K562 (cell line): ENCODE measurements around the gene PLP2. TPM values are rescaled to one million over a fixed set of nuclear protein-coding genes. Genes with fewer than 3 reads are reported as not detected.

Experiments used
- ATAC-seq: fragments of 200-7000 bp; cut with Tn5 transposase; 3 replicates; pipeline ENCODE4 v1.9.1; 2020; ENCODE audit warnings: moderate library complexity
- BruUV-seq: library from RNA; stranded (reverse); fragments of 400-500 nt; replicated peaks from 2 replicates; lab custom pipeline; 2021; lab: Mats Ljungman, UMichigan
- CTCF ChIA-PET: fragments of 300-600 bp; formaldehyde crosslinking; extraction: SDS; loops from one replicate; lab custom pipeline; 2021; ENCODE audit warnings: low intra/inter-chr PET ratio; lab: Yijun Ruan, JAX
- POLR2A ChIA-PET: fragments of 300-600, 350-650 bp; sonication (Branson Sonifier 250); formaldehyde crosslinking; extraction: SDS; loops from one replicate; lab custom pipeline; 2021; ENCODE audit warnings: antibody characterized with exemption, inconsistent platforms; lab: Yijun Ruan, JAX
- DNase-seq, 4 experiments: peaks; one replicate each; pipeline versions ENCODE4 v3.0.0 to v3.0.0-alpha.2; 2011 to 2018; ENCODE audit warnings: low spot score in 3 of 4, mixed read lengths in 3 of 4; ENCODE audit errors: extremely low read depth in 1 of 4
- FAIRE-seq: peaks from 2 replicates; lab custom pipeline; 2011; peaks lifted over from hg19 to GRCh38; lab: Jason Lieb, UNC
- H2AFZ ChIP-seq: 2 replicates; pipeline ENCODE4 v1.6.0; 2011; ENCODE audit warnings: low read depth, low read length, control low read depth, inconsistent platforms
- H3K27ac ChIP-seq: fragments of 200-600 bp; 3 replicates; pipeline ENCODE4 v1.8.0; 2011; ENCODE audit warnings: low read depth, mild to moderate bottlenecking, control low read depth, inconsistent platforms, low read length, moderate library complexity, mixed read lengths; ENCODE audit errors: extremely low read depth
- H3K27me3 ChIP-seq, 2 experiments: fragments of 300-600 bp in 1 of 2; 2 replicates in 1 of 2; 3 replicates in 1 of 2; pipeline versions ENCODE4 v1.6.0 to v1.8.0; 2011; ENCODE audit warnings: inconsistent platforms in 2 of 2, low read length in 2 of 2, mild to moderate bottlenecking in 1 of 2, mixed read lengths in 1 of 2, moderate library complexity in 1 of 2; ENCODE audit not compliant: control insufficient read depth in 2 of 2, insufficient read depth in 2 of 2
- H3K36me3 ChIP-seq: fragments of 300-600 bp; 3 replicates; pipeline ENCODE4 v1.8.0; 2011; ENCODE audit warnings: mild to moderate bottlenecking, low read length, inconsistent platforms; ENCODE audit not compliant: control insufficient read depth, insufficient read depth
- H3K4me1 ChIP-seq, 2 experiments: fragments of 200-600 bp in 1 of 2; replicated peaks in 1 of 2; 2 replicates in 1 of 2; 3 replicates in 1 of 2; pipeline versions ENCODE4 v1.5.1 to v1.8.0; 2011; ENCODE audit warnings: inconsistent platforms in 2 of 2, low read length in 2 of 2, mild to moderate bottlenecking in 1 of 2, mixed read lengths in 1 of 2, moderate library complexity in 1 of 2; ENCODE audit not compliant: control insufficient read depth in 2 of 2, insufficient read depth in 2 of 2
- H3K4me2 ChIP-seq: 2 replicates; pipeline ENCODE4 v1.6.1; 2011; ENCODE audit warnings: low read length, control low read depth, inconsistent platforms, mixed read lengths; ENCODE audit not compliant: insufficient read depth
- H3K4me3 ChIP-seq: fragments of 200-600 bp; sonication (generic), shearing (Covaris generic); 2 replicates; pipeline ENCODE4 v1.5.1; 2016; ENCODE audit warnings: control low read depth, inconsistent platforms
- H3K79me2 ChIP-seq: fragments of 200-600 bp; 3 replicates; pipeline ENCODE4 v1.8.0; 2011; ENCODE audit warnings: low read length, inconsistent platforms; ENCODE audit not compliant: control insufficient read depth, insufficient read depth
- H3K9ac ChIP-seq, 2 experiments: 2 replicates each; pipeline versions ENCODE4 v1.6.0 to v1.6.1; 2011; ENCODE audit warnings: low read depth in 2 of 2, low read length in 2 of 2, control low read depth in 1 of 2, inconsistent platforms in 1 of 2, mild to moderate bottlenecking in 1 of 2, mixed read lengths in 1 of 2; ENCODE audit not compliant: insufficient read depth in 1 of 2
- H3K9me1 ChIP-seq: one replicate; pipeline ENCODE4 v1.6.0; 2011; ENCODE audit warnings: inconsistent platforms, mild to moderate bottlenecking, low read length, moderate library complexity; ENCODE audit not compliant: control insufficient read depth, insufficient read depth
- H3K9me3 ChIP-seq: replicated peaks from 2 replicates; pipeline ENCODE4 v1.5.1; 2011; ENCODE audit warnings: low read depth, low read length, inconsistent platforms; ENCODE audit not compliant: control insufficient read depth, insufficient read depth
- H4K20me1 ChIP-seq: replicated peaks from 2 replicates; pipeline ENCODE4 v1.6.1; 2011; ENCODE audit warnings: low read length, inconsistent platforms, mixed read lengths; ENCODE audit not compliant: control insufficient read depth, insufficient read depth
- BCLAF1 ChIP-seq, 2 experiments: fragments of 450-650 bp in 1 of 2; IDR thresholded peaks; 2 replicates each; pipeline ENCODE4 v1.6.1; 2011 to 2017; ENCODE audit warnings: low read depth in 2 of 2, antibody characterized with exemption in 1 of 2, borderline replicate concordance in 1 of 2, low read length in 1 of 2, mild to moderate bottlenecking in 1 of 2, mixed read lengths in 1 of 2; ENCODE audit not compliant: control insufficient read depth in 1 of 2
- BRF1 ChIP-seq: IDR thresholded peaks from 3 replicates; pipeline ENCODE4 v1.6.1; 2011; ENCODE audit warnings: borderline replicate concordance, mild to moderate bottlenecking; ENCODE audit not compliant: insufficient read length; ENCODE audit errors: extremely low read depth
- ESRRB ChIP-seq: fragments of 250-450 bp; sonication (Bioruptor Pico); IDR thresholded peaks from 2 replicates; pipeline ENCODE4 v1.5.0; 2020; ENCODE audit warnings: mild to moderate bottlenecking, moderate library complexity, borderline replicate concordance
- PHF21A ChIP-seq: fragments of 450-650 bp; IDR thresholded peaks from 2 replicates; pipeline ENCODE4 v1.6.1; 2017; ENCODE audit warnings: low read depth, borderline replicate concordance
- RB1 ChIP-seq: fragments of 450-650 bp; IDR thresholded peaks from 2 replicates; pipeline ENCODE4 v1.6.1; 2017; ENCODE audit warnings: low read depth, mild to moderate bottlenecking
- RBFOX2 ChIP-seq: fragments of 200-400 bp; formaldehyde crosslinking; IDR thresholded peaks from 2 replicates; pipeline ENCODE4 v1.6.1; 2017; ENCODE audit warnings: low read depth, mild to moderate bottlenecking, low read length, moderate library complexity
- WGBS: fragments of 100-300 bp; shearing (Covaris generic); methylation state at CpG from one replicate; pipeline ENCODE4 v1.1.6; 2016; ENCODE audit warnings: low coverage, mixed read lengths; ENCODE audit not compliant: insufficient coverage; ENCODE audit errors: missing lambda C conversion rate; 5-methylcytosine and 5-hydroxymethylcytosine counted together
- in situ Hi-C: fragments of 300-500 bp; cut with MboI; formaldehyde crosslinking; loops from 4 replicates; pipeline ENCODE4 v1.15.0; 2018; ENCODE audit warnings: inconsistent platforms, mixed read lengths
- intact Hi-C: fragments of 100-400 bp; cut with micrococcal nuclease; formaldehyde crosslinking; loops from 2 replicates; pipeline ENCODE4 v1.14.2; 2022
- polyA plus RNA-seq, 8 experiments: library from polyadenylated mRNA; depleted of rRNA in 4 of 8; stranded (reverse) in 5 of 8; unstranded in 3 of 8; fragments of >200 nt; fragmentation: Nextera tagmentation in 2 of 8; fragmentation: Illumina TruSeq in 1 of 8; extraction: Ambion mirVana in 2 of 8; extraction: Trizol in 1 of 8; gene quantifications; 2 replicates each; pipeline versions ENCODE4 v1.2.1 to v1.2.3, GENCODE V29; 2011 to 2014; ENCODE audit warnings: inconsistent platforms in 1 of 8, missing spikeins in 1 of 8
- total RNA-seq, 7 experiments: library from RNA; depleted of rRNA in 6 of 7; stranded (reverse); fragments of >200 nt in 6 of 7; fragmentation: Illumina TruSeq in 2 of 7; extraction: Trizol in 2 of 7; gene quantifications; 2 replicates each; pipeline versions ENCODE4 v1.2.1 to v1.2.3, GENCODE V29; 2011 to 2021; ENCODE audit warnings: low replicate concordance in 1 of 7

Gene PLP2
- total and polyA plus RNA-seq, 9 of the 15 experiments (the other 6 are each of a cell fraction or from before 2014, with no cell fraction given): 34.7 to 236 (median 112) TPM

- H3K4me1 ChIP-seq: peaks cover 5 to 9% of the 10 kb centered on the region in 2 experiments; a peak in 3 of 5 replicates
- no peaks in the 10 kb centered on the region for H3K9me1 ChIP-seq
- peaks cover 49% of the 10 kb centered on the region for H3K36me3 ChIP-seq
- FAIRE-seq (peak; percentile 70), ATAC-seq (peak; percentile 55), DNase-seq (peak in 2 of 4 experiments; percentile 16 to 41)
- CTCF ChIA-PET: no interaction called here
- no peaks in the 10 kb centered on the region for H4K20me1 ChIP-seq
- peak; percentile 20; the same call in 1 of the 2 replicates for TF ChIP-seq RBFOX2
- no peak for TF ChIP-seq BRF1
- TF ChIP-seq PHF21A: no peak
- no peak for TF ChIP-seq ESRRB (CRISPR knock-in tag)
- no peak for TF ChIP-seq BCLAF1 (IDR thresholded peaks at IDR 0.05; ENCODE audit: borderline replicate concordance in 1 of 2, control insufficient read depth in 1 of 2, low read depth in 2 of 2, low read length in 1 of 2)
- TF ChIP-seq RB1: 0 out of 2 replicates have a peak, but pooled peaks have one; percentile 43
- WGBS: 0% methylated on average over 13 of the region's 13 CpGs
- peak overlapping the region; percentile 95 to 97 for H3K9ac ChIP-seq
- H3K9me3 ChIP-seq: peaks cover 9% of the 10 kb centered on the region
- H3K27me3 ChIP-seq: no peaks in the 10 kb centered on the region
- H3K79me2 ChIP-seq: peaks cover 78% of the 10 kb centered on the region
- H2AFZ ChIP-seq: 0 out of 2 replicates have a peak overlapping the region, but pooled peaks have one; percentile 14
- peak overlapping the region; percentile 98 for H3K27ac ChIP-seq
- peak overlapping the region; percentile 54 for H3K4me3 ChIP-seq
- in situ Hi-C loops: no loop called here
- H3K4me2 ChIP-seq: peak overlapping the region; percentile 94
- POLR2A ChIA-PET: interaction anchor here (0.8 kb wide), 1 partner anchor 12 kb away, joined by 3 read pairs; no protein-coding TSS in a partner anchor
- intact Hi-C loops: loop anchor here (5.0 kb wide), 1 partner anchor 44 kb away; no protein-coding TSS in a partner anchor
- no TSS peak for BruUV-seq
These were observed 23.8 kb upstream of the PLP2 start for GRCh38 chrX:49147936-49148335.
